CD4-positive, alpha-beta T cell treated with Interleukin-6 at 100 ng/mL for 8 hours (primary cell): Measurements from ENCODE around the gene LGALS8.
A peak's percentile ranks its signal among the peaks of the same experiment; 100 is the strongest.
"Not testable (repeated sequence)": the region's sequence is repeated elsewhere in the genome, so short reads cannot be mapped to it uniquely, and the experiment has no call there.

ENCODE experiments used
- DNase-seq: peaks from one replicate; pipeline ENCODE4 v3.0.0-alpha.2; 2020; ENCODE audit warnings: mixed read lengths, low spot score

LGALS8 gene

GRCh38 chr1:236541710-236542109 is 17.9 kb downstream of the LGALS8 start:
- DNase-seq, result no peak

DNA sequence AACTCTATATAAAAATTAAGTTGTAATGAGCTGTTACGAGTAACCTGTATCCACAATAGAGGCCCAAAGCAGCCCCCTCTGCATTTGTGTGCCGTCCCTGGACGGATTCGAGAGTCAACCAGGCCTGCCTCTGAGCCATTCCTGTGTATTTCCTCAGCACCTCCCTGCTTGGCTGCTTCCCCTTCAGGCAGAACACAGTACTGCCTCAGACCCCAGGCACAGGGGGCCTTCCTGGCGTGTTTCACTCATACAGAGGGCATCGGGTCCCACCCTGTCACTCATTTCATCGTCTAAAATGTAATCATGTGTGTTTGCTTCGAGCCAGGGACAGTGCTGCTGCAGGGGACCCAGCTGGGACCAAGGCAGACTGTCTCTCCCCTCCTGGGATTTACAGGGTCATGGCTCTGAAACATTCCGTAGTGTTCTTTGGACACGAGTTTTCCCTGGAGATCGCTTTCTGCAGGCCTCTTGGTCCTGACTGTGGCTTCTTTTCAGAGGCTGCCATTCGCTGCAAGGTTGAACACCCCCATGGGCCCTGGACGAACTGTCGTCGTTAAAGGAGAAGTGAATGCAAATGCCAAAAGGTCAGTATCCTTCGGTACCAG is 19.4 kb downstream of the LGALS8 start:
- DNase-seq, result no peak

- DNase-seq, result peak; percentile 13
Measured at GRCh38 chr1:236545621-236546169, 21.9 kb downstream of the LGALS8 start.

DNA sequence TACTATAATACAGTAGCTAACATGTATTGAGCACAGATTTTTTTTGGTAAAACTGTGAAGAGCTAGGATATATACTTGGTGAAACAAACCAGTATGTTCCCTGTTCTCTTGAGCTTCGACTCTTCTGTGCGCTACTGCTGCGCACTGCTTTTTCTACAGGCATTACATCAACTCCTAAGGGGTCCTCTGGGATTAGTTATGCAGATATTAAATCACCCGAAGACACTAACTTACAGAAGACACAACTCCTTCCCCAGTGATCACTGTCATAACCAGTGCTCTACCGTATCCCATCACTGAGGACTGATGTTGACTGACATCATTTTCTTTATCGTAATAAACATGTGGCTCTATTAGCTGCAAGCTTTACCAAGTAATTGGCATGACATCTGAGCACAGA is 24.7 kb downstream of the LGALS8 start:
- no peak for DNase-seq

GRCh38 chr1:236550961-236551851 is 27.4 kb downstream of the LGALS8 start:
- DNase-seq, result no peak

GRCh38 chr1:236552096-236552495 is 28.3 kb downstream of the LGALS8 start:
- no peak for DNase-seq

DNA sequence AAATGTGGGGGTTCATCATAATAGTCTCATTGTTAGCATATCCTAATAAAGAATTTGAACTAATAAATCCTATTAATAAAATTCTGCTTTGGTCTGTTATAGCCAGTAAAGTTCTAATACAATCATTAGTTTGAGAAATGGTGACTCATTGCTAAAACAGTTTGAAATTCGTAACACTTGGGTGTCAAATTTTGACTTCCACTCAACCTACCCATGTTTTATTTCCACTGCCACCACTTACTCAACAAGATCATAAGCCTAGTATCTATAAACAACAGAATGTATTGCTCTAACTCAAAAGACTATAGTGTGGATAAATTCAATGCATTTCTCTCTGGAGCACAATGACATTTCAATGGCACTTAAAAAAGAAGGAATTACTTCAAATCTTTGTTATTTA is 29.1 kb downstream of the LGALS8 start:
- no peak for DNase-seq

DNA sequence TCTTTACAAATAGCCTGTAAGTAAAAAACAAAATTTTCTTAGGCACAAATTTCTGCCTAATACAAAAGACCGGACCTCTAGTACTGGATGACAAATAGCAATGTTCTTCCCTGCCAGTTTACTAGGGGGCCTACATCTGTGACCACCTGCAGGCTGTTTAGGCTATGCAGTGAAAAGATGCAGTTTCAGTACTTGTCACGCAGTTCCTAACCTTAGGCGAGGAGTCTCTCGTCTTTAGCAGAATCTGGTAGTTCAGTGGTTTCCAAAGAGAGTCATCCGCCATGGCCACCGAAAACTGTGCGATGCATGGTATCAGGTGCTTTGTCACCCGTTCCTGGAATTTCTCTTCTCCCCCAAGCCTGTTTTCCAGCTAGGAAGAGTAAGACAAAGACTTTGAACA is 29.6 kb downstream of the LGALS8 start:
- DNase-seq, result no peak

DNA sequence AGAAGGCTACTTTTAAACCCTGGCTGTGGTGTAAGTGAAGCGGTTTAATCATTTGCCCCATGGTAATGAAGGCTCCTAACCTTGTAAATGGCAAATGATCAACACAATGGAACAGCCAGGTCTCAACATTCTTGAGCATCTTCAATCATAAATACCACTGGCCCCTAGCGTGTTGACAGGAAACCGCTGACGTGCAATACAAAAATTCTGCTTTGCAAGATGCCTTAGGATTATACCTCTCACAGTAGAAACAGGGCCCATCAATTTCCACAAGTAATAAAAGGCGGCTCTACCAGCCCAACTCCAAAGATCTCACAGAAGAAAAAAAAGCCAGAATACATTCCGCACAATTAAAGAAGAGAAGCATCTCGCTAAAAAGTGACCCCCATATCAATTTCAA is 32.8 kb downstream of the LGALS8 start:
- no peak for DNase-seq

- DNase-seq, result no peak
Measured at GRCh38 chr1:236558081-236558480, 34.3 kb downstream of the LGALS8 start.

GRCh38 chr1:236558846-236559245 is 35.1 kb downstream of the LGALS8 start:
- DNase-seq, result no peak

DNA sequence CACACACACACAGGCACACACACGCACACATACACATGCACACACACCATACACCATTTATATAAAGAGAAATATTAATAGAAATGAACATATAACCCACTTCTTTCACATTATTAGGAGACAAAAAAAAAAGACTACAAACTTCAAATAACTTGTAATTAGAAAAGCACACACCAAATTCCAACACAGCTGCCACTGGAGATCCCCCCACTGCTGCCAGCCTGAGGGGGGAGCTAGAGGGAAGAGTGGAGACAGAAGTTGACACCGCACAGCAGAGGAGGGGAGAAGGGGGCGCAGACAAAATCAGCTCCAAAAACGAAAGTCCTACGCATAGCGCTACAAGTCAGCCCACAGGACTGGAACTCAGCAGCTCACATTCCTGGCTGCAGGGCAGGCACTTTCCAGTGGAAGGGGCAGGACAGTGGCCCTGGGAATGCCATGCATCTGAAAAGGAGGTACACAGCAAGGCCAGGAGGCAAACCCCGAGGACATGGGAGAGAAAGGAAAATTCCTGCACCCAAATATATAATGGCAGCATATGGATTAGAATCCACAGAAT is 36.5 kb downstream of the LGALS8 start:
- DNase-seq, result no peak

GRCh38 chr1:236561976-236562375 is 38.2 kb downstream of the LGALS8 start:
- DNase-seq, result no peak

DNA sequence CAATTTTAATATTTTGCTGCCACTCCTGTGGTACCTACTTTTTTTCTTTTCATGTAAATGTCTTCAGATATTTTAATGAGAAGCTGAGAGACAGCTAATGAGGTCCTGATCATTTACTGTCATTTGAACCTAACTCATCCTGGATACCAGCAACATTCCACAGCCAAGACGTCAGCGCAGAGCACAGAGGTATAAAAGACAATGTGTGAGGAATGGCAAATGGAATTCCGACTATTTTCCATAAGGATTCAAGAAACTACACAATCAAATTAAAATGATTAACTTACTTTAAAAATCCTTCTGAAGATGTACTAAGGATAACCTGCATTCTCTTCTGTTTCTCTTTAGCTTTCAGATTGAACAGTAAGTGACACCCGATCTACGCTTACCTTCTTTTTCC is 41.7 kb downstream of the LGALS8 start:
- DNase-seq, result no peak

GRCh38 chr1:236568285-236568894 is 44.6 kb downstream of the LGALS8 start:
- no peak for DNase-seq

- DNase-seq, result no peak
Measured at GRCh38 chr1:236575523-236575922, 51.7 kb downstream of the LGALS8 start.

GRCh38 chr1:236576004-236576403 is 52.2 kb downstream of the LGALS8 start:
- no peak for DNase-seq

DNA sequence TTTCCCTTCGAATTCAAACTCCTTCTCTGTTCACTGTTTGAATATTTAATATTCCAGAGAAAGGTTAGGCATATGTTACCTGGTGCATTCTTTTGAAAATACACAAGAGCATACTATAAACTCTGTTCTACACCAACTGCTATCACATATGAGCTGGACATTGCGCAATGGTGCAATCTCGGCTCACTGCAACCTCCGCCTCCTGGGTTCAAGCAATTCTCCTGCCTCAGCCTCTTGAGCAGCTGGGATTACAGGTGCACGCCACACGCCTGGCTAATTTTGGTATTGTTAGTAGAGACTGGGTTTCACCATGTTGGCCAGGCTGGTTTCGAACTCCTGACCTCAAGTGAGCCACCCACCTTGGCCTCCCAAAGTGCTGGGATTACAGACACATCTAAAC is 53.3 kb downstream of the LGALS8 start:
- DNase-seq, result not testable (repeated sequence)

DNA sequence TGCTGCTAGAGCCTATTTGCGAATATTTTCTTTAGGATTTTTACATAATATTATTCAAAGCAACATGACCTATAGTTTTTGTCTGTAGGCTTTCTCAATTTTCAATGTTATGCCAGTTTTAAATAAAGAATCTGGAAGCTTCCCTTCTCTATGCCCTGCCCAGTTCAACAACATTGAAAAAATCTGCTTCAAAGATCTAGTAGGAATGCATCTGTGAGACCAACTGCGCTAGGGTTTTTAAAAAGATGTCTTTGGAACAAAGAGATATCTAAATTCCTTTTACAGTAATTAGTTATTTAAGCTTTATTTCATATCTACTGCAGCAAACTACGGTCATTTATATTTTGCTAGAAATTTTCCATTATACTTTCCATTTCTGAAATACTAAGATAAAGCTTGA is 54.9 kb downstream of the LGALS8 start:
- no peak for DNase-seq

DNA sequence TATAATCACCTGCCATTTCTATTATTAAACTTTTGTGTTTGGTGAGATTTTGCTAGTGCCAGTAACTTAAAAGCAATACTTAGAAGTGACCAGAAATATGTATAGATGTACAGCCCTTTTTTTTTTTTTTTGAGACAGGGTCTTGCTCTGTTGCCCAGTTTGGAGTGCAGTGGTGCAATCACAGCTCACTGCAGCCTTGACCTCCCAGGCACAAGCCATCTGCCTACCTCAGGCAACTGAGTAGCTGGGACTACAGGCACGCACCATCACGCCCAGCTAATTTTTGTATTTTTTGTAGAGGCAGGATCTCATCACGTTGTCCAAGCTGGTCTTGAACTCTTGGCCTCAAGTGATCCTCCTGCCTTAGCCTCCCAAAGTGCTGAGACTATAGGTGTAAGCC is 56.6 kb downstream of the LGALS8 start:
- not testable (repeated sequence) for DNase-seq

- DNase-seq, result no peak
Measured at GRCh38 chr1:236581528-236581927, 57.7 kb downstream of the LGALS8 start.

DNA sequence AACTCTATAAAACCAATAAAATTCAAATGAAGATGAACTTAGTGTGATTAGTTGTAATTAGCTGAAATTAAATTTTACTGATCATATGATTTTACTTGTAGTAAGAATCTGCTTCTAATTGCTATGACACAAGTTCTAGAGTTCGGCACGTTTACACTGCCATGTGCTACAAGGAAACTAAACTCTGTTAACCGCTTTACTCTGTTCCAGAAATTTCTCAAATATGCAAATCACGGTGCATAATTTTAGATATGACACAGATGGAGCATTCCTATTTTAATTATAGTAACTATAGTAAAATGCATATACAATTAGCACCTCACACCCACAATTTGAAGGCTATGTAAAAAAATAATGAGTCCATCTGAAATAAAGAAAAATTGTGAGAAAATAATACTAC is 65.7 kb downstream of the LGALS8 start:
- no peak for DNase-seq
